Small intestine (tissue), 16 donors: Measurements from ENCODE around the gene KRTAP5-9. TPM values are rescaled to one million over a fixed set of nuclear protein-coding genes. Genes with fewer than 3 reads are reported as not detected.
A peak's percentile ranks its signal among the peaks of the same experiment; 100 is the strongest.

Experiments
- DNase-seq, 2 donors: peaks; one replicate each; pipeline versions ENCODE4 v3.0.0 to v3.0.0-alpha.2; 2013
- FAIRE-seq: peaks from 2 replicates; lab custom pipeline; 2012; peaks lifted over from hg19 to GRCh38; lab: Jason Lieb, UNC
- H3K27ac ChIP-seq, 3 donors: one replicate each; pipeline ENCODE4 v1.5.1; 2013; ENCODE audit warnings: low read length in 2 of 3, mild to moderate bottlenecking in 2 of 3, control low read depth in 1 of 3, inconsistent platforms in 1 of 3, low read depth in 1 of 3, moderate library complexity in 1 of 3
- H3K27me3 ChIP-seq, 3 donors: one replicate each; pipeline ENCODE4 v1.6.1; 2013; ENCODE audit warnings: low read length in 3 of 3, inconsistent platforms in 1 of 3; ENCODE audit not compliant: control insufficient read depth in 3 of 3, insufficient read depth in 3 of 3
- H3K36me3 ChIP-seq, 3 donors: one replicate each; pipeline ENCODE4 v1.6.1; 2013; ENCODE audit warnings: low read length in 3 of 3, inconsistent platforms in 1 of 3, low read depth in 1 of 3, mild to moderate bottlenecking in 1 of 3, moderate library complexity in 1 of 3; ENCODE audit not compliant: control insufficient read depth in 3 of 3, insufficient read depth in 2 of 3
- H3K4me1 ChIP-seq, 3 donors: one replicate each; pipeline ENCODE4 v1.6.1; 2013; ENCODE audit warnings: low read length in 2 of 3, inconsistent platforms in 1 of 3, low read depth in 1 of 3, mild to moderate bottlenecking in 1 of 3, moderate library complexity in 1 of 3; ENCODE audit not compliant: control insufficient read depth in 3 of 3, insufficient read depth in 2 of 3
- H3K4me3 ChIP-seq, 3 donors: one replicate each; pipeline ENCODE4 v1.5.1; 2013; ENCODE audit warnings: low read length in 3 of 3, control low read depth in 1 of 3, inconsistent platforms in 1 of 3, low read depth in 1 of 3, mild to moderate bottlenecking in 1 of 3, moderate library complexity in 1 of 3
- H3K9me3 ChIP-seq, 2 donors: one replicate each; pipeline ENCODE4 v1.6.1; 2013; ENCODE audit warnings: low read depth in 1 of 2, low read length in 1 of 2; ENCODE audit not compliant: control insufficient read depth in 2 of 2, insufficient read depth in 1 of 2
- WGBS, 3 donors: extraction: QIAGEN DNeasy Blood & Tissue Kit; methylation state at CpG; one replicate each; pipeline ENCODE4 v1.1.7; 2013; 5-methylcytosine and 5-hydroxymethylcytosine counted together
- long read RNA-seq, 10 donors: transcript quantifications; one replicate each; lab custom pipeline, GENCODE V29; 2026
- polyA plus RNA-seq, 4 donors: library from polyadenylated mRNA; stranded (reverse) in 3 of 4; unstranded in 1 of 4; fragments of 200-250 nt in 3 of 4; fragments of 120-200 nt in 1 of 4; gene quantifications; one replicate each; pipeline versions ENCODE4 v1.2.1 to v1.2.3, GENCODE V29; 2013
- donor health status: healthy with polysubstance abuse.
- donor health status: control.
- donor health status: control.
- donor health status: Bipolar disorder and iron deficiency.
- donor health status: healthy.

The KRTAP5-9 gene
- under 1 TPM in 3 of 4 donors, not detected in 1; 0.31 to 0.67 (median 0.50) TPM for polyA plus RNA-seq
- long read RNA-seq, donor 1, partial matches to known transcripts, result 0 of 1 reads
- long read RNA-seq, donor 1, other reads (novel, unspliced or antisense), result 0 of 1 reads
- long read RNA-seq, donor 2, result 0 reads
- long read RNA-seq, donor 3, result 0 reads
- long read RNA-seq, donor 4, result 0 reads
- long read RNA-seq, donor 5, result 0 reads
- long read RNA-seq, donor 6, result 0 reads
- long read RNA-seq, donor 7, result 0 reads
- long read RNA-seq, donor 8, result 0 reads
- long read RNA-seq, donor 9, result 0 reads
- long read RNA-seq, donor 10, result 0 reads

- WGBS, 3 donors, result 78 to 94% (median 84%) methylated on average over 5 of the region's 5 CpGs
- no peak within 1 kb of the TSS for H3K4me3 ChIP-seq
- DNase-seq (no peak), FAIRE-seq (no peak)
- H3K27me3 ChIP-seq, result peaks cover 0 to 2% (median 0%) of the 10 kb centered on the region in 3 donors
- no peak within 1 kb of the TSS for H3K27ac ChIP-seq
- peaks cover 2 to 5% (median 4%) of the 10 kb centered on the region in 3 donors for H3K4me1 ChIP-seq
- peaks cover 0 to 12% of the 10 kb centered on the region in 2 donors for H3K9me3 ChIP-seq
- H3K36me3 ChIP-seq, result no peaks in the 10 kb centered on the region
These were observed at the start of gene KRTAP5-9 for GRCh38 chr11:71548120-71548519. KRTAP5-9 (plus strand) TSS chr11:71548420; CDS start chr11:71548658, 238 bp downstream.

GRCh38 chr11:71499125-71499524, 49.1 kb upstream of the KRTAP5-9 start:
- Histone ChIP-seq H3K27ac (no peak overlapping the region), H3K4me1 (no peaks in the 10 kb centered on the region), H3K9me3 (no peaks in the 10 kb centered on the region), H3K27me3 (no peaks in the 10 kb centered on the region), H3K36me3 (peaks cover 23 to 81% (median 27%) of the 10 kb centered on the region in 3 donors), H3K4me3 (no peak overlapping the region)
- FAIRE-seq (no peak), DNase-seq (no peak)
- WGBS, 3 donors, result 70 to 93% (median 88%) methylated on average over 13 of the region's 13 CpGs

GRCh38 chr11:71499546-71499945, 48.7 kb upstream of the KRTAP5-9 start:
- H3K27me3 ChIP-seq, result no peaks in the 10 kb centered on the region
- no peak overlapping the region for H3K4me3 ChIP-seq
- no peaks in the 10 kb centered on the region for H3K4me1 ChIP-seq
- 90 to 95% (median 93%) methylated on average over 6 of the region's 6 CpGs for WGBS, 3 donors
- H3K36me3 ChIP-seq, result peaks cover 25 to 81% (median 27%) of the 10 kb centered on the region in 3 donors
- no peak for FAIRE-seq
- no peaks in the 10 kb centered on the region for H3K9me3 ChIP-seq
- no peak for DNase-seq
- H3K27ac ChIP-seq, result no peak overlapping the region

GRCh38 chr11:71500601-71501021, 47.6 kb upstream of the KRTAP5-9 start:
- no peak for FAIRE-seq
- peak in 1 of 2 donors; percentile 38 for DNase-seq
- H3K9me3 ChIP-seq, result no peaks in the 10 kb centered on the region
- H3K27ac ChIP-seq, result no peak overlapping the region
- no peaks in the 10 kb centered on the region for H3K27me3 ChIP-seq
- peaks cover 21 to 75% (median 27%) of the 10 kb centered on the region in 3 donors for H3K36me3 ChIP-seq
- WGBS, 3 donors, result 42 to 52% (median 48%) methylated on average over 6 of the region's 6 CpGs
- no peak overlapping the region for H3K4me3 ChIP-seq
- no peaks in the 10 kb centered on the region for H3K4me1 ChIP-seq

GRCh38 chr11:71501071-71501985, 46.9 kb upstream of the KRTAP5-9 start:
- 90 to 92% (median 91%) methylated on average over 30 of the region's 30 CpGs for WGBS, 3 donors
- Histone ChIP-seq H3K4me1 (no peaks in the 10 kb centered on the region), H3K36me3 (peaks cover 14 to 74% (median 24%) of the 10 kb centered on the region in 3 donors), H3K4me3 (no peak overlapping the region), H3K27me3 (no peaks in the 10 kb centered on the region), H3K9me3 (no peaks in the 10 kb centered on the region), H3K27ac (no peak overlapping the region)
- FAIRE-seq (no peak), DNase-seq (no peak)

- H3K9me3 ChIP-seq, result no peaks in the 10 kb centered on the region
- no peak overlapping the region for H3K4me3 ChIP-seq
- no peaks in the 10 kb centered on the region for H3K27me3 ChIP-seq
- DNase-seq, result no peak
- no peaks in the 10 kb centered on the region for H3K4me1 ChIP-seq
- H3K27ac ChIP-seq, result no peak overlapping the region
- peaks cover 11 to 70% (median 23%) of the 10 kb centered on the region in 3 donors for H3K36me3 ChIP-seq
- FAIRE-seq, result no peak
- WGBS, 3 donors, result 93 to 97% (median 97%) methylated on average over 10 of the region's 10 CpGs
These were observed 46.2 kb upstream of the KRTAP5-9 start for GRCh38 chr11:71502026-71502425.

GRCh38 chr11:71502871-71503435, 45.3 kb upstream of the KRTAP5-9 start:
- Histone ChIP-seq H3K36me3 (peaks cover 8 to 64% (median 19%) of the 10 kb centered on the region in 3 donors), H3K27ac (no peak overlapping the region), H3K27me3 (no peaks in the 10 kb centered on the region), H3K4me1 (no peaks in the 10 kb centered on the region), H3K9me3 (no peaks in the 10 kb centered on the region), H3K4me3 (no peak overlapping the region)
- WGBS, 3 donors, result 92 to 96% (median 95%) methylated on average over 11 to 15 of the region's 15 CpGs
- no peak for DNase-seq
- no peak for FAIRE-seq

- DNase-seq, result no peak
- H3K4me3 ChIP-seq, result no peak overlapping the region
- no peak for FAIRE-seq
- WGBS, 3 donors, result 66 to 85% (median 80%) methylated on average over 10 of the region's 10 CpGs
- no peak overlapping the region for H3K27ac ChIP-seq
- no peaks in the 10 kb centered on the region for H3K4me1 ChIP-seq
- no peaks in the 10 kb centered on the region for H3K9me3 ChIP-seq
- peaks cover 0 to 52% (median 11%) of the 10 kb centered on the region in 3 donors for H3K36me3 ChIP-seq
- H3K27me3 ChIP-seq, result no peaks in the 10 kb centered on the region
These were observed 43.7 kb upstream of the KRTAP5-9 start for GRCh38 chr11:71504531-71504930.
